ENCODE data around the gene RAB7B.

DNA sequence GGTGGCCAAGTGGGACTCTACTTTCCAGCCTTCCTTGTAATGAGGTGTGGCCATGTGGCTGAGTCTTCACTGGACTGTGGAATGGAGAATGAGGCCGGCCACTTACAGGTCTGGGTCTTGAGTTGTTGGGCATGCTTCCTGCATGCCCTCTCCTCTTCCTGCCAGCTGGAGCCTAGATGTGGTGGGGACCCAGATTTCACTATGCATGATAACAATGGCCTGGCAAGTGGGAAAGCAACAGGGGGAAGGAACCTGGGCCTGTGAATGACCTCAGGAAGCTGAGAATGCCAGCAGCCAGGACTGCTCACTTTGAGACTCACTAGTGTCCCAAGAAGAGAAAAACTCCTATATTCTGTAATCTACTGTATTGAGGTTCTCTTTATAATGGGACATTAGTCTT, 51.4 kb downstream of the RAB7B start:
- TF ChIP-seq, protein P1, sequence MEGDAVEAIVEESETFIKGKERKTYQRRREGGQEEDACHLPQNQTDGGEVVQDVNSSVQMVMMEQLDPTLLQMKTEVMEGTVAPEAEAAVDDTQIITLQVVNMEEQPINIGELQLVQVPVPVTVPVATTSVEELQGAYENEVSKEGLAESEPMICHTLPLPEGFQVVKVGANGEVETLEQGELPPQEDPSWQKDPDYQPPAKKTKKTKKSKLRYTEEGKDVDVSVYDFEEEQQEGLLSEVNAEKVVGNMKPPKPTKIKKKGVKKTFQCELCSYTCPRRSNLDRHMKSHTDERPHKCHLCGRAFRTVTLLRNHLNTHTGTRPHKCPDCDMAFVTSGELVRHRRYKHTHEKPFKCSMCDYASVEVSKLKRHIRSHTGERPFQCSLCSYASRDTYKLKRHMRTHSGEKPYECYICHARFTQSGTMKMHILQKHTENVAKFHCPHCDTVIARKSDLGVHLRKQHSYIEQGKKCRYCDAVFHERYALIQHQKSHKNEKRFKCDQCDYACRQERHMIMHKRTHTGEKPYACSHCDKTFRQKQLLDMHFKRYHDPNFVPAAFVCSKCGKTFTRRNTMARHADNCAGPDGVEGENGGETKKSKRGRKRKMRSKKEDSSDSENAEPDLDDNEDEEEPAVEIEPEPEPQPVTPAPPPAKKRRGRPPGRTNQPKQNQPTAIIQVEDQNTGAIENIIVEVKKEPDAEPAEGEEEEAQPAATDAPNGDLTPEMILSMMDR (IDR thresholded peaks at IDR 0.05), result no peak
- TF ChIP-seq POLR2A (IDR thresholded peaks at IDR 0.05), result no peak

Data from lower leg skin (tissue), 3 donors.